HG03039 (cell line): ENCODE results near the gene HMX2.

ENCODE experiments used
- ATAC-seq: cut with Tn5 transposase; IDR thresholded peaks from one replicate; pipeline ENCODE4 v1.9.1; 2021; ENCODE audit warnings: mild to moderate bottlenecking, moderate library complexity; ENCODE audit not compliant: unreplicated experiment

The HMX2 gene

DNA sequence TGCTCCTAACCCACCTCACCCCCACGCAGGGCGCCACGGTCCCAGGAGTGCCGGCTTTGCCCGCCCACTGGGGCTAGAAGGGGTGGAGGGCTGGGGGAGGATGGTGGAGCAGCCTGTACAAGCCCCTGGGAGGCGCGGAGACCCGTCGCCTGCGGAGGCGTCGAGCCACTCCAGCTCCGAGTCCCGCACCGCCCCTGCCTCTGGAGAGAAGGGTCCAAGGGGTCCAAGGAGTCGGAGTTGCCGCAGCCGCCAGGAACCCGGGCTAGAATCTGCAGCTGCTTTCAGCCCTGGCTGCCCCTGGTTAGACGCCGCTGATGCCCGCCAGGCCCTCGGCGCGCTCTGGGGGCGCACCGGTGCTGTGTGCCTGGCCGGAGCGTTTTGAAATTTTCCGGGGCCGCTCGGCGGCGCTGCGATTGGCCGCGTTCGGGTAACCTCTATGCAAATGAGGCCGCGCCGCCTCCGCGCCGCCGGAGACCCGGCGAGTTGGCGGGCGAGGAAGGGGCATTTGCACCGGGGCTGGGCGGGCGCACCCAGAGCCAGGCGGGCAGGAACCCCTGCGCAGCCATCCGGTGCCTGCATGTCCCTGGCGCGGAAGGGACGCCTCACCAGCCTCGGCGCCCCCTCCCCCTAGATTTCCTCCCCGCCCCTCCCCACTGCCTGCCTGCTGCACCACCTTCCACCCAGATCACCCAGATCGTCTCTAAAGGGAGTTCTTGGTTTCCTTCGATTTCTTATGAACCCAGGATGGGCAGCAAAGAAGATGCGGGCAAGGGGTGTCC lies at the start of gene HMX2:
Gene HMX2, plus strand, starts transcription at position 502 of the 779 bp plus-strand sequence. Its CDS starts 243 bp downstream, at position 745.
- ATAC-seq = no peak

GRCh38 chr10:123100030-123100762 lies 47.7 kb upstream of the HMX2 start:
- no peak for ATAC-seq

DNA sequence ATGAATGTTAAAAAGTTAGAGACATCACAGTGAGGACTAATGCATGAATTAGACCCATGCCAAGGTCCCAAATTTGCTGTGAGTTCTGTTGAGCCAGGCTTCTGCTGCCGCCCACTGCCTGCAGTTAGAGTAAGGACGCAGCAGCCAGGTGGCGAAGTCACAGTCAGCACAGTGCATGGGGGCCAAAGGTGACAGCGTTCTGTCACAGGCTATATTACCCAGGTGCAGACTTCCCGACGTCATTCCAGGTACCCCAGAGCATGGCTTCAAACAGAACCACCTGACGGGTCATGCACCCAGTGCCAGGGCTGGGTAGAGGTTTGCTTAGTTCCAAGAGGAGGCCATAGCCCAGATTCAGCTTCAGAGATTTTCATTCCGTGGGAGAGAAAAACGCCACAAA lies 46.1 kb upstream of the HMX2 start:
- no peak for ATAC-seq

DNA sequence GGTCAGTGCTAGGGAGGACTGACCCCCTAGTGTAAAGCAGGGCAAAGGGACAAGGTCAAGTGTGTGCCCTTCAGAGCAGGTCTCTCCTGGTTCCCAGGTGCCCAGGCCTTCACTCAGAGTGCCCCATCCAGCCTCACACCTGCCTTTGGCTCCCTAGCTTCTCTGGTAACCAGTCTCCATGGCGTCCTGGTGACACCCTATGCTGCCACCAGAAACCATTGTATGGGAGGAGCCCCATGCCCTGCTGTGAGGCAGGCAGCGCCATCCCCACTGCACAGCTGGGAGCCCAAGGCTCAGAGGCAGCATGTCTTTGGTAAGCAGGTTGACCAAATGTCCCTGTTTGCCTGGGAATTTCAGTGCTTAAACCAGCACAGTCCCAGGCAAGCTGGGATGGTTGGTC lies 45.3 kb upstream of the HMX2 start:
- no peak for ATAC-seq

DNA sequence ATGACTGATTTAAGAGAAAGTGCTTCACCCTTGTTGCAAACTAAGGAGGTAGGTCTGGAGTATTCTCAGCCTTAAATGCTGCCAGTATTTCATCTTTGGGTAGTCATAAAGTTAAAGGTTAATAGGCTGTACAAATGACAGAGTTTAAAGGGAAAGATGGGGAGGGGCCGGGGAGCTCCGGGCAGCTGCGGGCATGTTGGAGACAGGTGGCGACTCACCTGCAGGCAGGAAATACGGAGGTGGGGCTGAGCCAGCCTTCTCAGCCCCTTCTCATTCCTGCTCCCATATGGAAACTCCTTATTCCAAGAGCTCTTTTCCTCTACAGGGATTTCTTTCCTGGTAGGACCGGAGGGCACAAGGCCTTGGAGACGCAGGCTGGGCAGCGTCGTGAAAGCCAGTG lies 44.0 kb upstream of the HMX2 start:
- no peak for ATAC-seq

DNA sequence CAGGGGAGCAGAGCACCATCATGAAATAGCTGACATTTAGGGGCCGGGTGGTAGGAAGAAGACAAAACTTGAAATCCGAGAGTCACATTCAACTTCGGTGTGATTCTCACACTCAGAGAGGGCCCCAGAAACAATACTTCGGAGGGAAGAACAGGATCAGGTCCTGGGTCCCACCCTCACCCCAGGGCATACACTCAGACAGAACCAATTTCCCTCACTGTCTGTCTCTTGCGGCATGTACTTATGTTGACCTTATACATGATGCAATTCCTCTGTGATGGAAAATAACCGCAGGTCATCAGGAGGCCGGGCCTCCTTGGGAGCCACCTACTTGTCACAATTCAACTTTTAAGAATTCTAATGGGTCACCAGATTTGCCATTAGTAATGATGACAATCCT lies 38.5 kb upstream of the HMX2 start:
- no peak for ATAC-seq

- ATAC-seq = no peak
Measured at GRCh38 chr10:123117644-123118417, 30.1 kb upstream of the HMX2 start.

DNA sequence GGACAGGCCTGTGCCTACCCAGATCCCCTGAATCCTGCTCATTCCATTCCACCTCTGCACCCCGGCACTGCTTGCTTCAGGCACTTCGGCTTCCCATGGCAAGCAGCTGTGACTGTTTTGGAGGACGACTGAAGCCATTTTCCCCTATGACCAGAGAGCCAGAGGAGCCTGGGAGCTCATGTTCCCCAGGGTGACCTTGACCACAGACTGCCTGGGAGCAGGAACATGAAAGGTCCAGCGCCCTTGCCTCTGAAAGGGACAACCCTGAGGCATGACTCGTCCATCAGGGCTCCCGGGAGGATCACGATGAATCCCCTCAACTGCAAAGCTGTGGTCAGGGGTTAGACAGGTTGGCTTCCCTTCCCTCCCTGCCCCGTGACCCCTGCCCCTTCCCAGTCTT lies 28.9 kb upstream of the HMX2 start:
- no peak for ATAC-seq

DNA sequence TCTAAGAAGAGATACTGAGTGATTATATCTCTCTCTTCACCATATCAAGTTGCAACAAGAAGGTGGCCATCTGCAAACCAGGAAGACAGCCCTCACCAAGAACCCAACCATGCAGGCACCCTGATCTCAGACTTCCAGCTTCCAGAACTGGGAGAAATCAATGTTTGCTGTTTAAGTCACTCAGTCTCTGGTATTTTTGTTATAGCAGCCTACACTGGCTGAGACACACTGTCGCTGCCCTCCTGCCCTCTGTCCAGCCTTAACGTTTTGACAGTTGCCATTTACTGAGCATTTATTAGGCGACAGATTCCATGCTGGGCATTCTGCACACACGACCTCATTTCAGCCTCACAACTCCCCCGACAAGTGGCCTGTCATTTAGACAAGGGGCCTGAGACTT lies 21.7 kb upstream of the HMX2 start:
- no peak for ATAC-seq

DNA sequence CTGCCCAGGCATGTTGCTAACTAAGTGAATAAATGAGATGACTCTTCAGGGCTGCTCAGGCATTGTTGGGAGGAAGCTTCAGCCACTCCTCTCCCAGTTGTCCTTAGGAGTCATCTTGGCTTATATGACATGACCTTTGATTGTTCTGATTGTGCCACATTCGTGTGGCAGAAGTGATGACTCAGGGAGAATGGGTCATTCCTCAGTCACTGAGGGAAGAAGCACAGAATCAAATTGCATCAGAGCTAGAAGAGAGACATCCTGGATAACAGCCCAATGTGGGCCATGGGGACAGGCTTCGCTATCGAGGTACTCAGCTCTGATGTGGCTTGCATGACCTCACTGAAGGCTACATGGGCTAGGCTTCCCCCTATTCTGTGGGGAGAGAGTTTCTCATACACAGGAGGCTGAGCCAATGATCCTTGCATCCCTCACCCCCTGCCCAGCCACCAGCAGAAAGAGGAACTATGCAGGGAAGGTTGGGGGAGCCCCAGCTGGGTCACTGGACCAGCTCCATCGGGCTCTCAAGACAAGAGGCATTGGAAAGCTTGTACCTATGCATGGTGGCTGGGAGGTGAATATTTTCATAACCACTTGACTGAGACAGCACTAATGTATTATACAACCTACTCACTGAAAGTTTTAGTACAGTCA lies 18.2 kb upstream of the HMX2 start:
- no peak for ATAC-seq

GRCh38 chr10:123132576-123133477 lies 15.1 kb upstream of the HMX2 start:
- ATAC-seq = no peak

- no peak for ATAC-seq
Measured at GRCh38 chr10:123133541-123134342, 14.2 kb upstream of the HMX2 start.

GRCh38 chr10:123134343-123134914 lies 13.5 kb upstream of the HMX2 start:
- no peak for ATAC-seq

GRCh38 chr10:123134915-123135414 lies 13.0 kb upstream of the HMX2 start:
- no peak for ATAC-seq

DNA sequence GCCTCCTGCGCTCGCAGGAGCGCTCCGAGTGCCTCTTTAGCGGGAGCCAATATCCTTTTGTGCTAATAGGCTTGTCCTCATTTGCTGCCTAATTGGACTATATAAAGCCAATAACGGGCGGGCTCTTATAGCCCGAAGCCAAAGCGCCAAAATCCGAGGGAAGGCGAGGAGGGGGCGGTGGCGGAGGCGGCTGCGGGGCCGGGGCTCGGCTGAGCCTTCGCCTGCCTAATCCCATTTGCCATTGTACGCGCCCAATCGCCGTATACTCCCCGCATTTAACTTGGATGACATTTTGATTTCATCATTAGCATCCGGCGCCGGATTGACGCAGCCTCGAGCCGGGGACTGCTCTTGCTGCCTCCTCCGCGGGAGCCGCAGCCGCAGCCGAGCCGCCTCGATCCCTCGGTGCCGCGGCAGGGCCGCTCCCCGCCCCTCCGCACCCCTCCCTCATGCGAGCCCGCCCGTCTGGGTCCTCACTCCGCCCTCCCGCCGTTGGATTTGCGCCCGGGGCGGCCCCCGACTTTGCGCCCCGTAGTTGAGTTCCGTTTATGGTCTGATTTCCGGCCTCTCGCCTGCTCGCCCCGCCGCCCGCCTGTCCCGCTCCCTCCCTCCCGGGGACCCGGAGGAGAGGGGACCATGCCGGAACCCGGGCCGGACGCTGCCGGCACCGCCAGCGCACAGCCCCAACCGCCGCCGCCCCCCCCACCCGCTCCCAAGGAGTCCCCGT lies 12.4 kb upstream of the HMX2 start, which contains the start of gene HMX3:
Gene HMX3, plus strand, starts transcription at position 556 of the 727 bp plus-strand sequence. Its CDS starts 81 bp downstream, at position 637.
- ATAC-seq = no peak

DNA sequence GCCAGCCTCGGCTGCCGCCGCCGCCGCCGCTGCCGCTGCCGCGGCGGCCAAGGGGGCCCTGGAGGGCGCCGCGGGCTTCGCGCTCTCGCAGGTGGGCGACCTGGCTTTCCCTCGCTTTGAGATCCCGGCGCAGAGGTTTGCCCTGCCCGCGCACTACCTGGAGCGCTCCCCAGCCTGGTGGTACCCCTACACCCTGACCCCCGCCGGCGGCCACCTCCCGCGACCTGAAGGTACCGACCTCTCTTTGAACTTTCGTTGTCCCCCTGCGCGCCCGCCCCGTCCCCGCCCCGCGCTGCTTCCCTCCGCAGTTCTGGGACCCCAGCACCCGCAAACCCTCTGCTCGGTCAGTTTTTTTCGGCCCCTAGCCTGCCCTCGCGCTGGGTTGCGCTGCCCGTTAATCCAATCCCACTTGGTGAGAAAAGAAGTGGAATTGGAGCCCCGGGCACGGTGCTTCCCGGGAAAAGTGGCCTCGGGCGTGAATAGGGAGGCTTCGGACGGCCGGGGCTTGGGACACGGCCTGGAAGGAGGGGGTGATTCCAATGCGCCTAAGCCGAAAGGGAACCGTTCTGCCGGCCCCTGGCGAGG lies 11.6 kb upstream of the HMX2 start:
- ATAC-seq = no peak

GRCh38 chr10:123136806-123137642 lies 10.9 kb upstream of the HMX2 start:
- ATAC-seq = no peak
